ENCODE results near the gene DTWD2. TPM values are rescaled to one million over a fixed set of nuclear protein-coding genes. Genes with fewer than 3 reads are reported as not detected.

DTWD2 gene
- polyA plus RNA-seq, 5 donors, result 5.8 to 7.8 (median 6.1) TPM

Other genes with a start within 250 kb of the DTWD2 start
- gene DMXL1, start 82.5 kb upstream of the DTWD2 start, polyA plus RNA-seq (ENCODE audit: insufficient read depth in 1 of 5, insufficient read length in 5 of 5, low replicate concordance in 1 of 5), result 10 to 100 TPM; 33.2 to 44.1 (median 40.8) TPM

All from right lung (tissue), 5 donors.